NCI-H2227 (cell line): ENCODE measurements around the gene TTLL12.

Experiments used
- DNase-seq: peaks from one replicate; lab custom pipeline; 2025; ENCODE audit not compliant: unreplicated experiment; lab: John Stamatoyannopoulos, UW

Gene TTLL12

GRCh38 chr22:43216738-43217137, 29.8 kb upstream of the TTLL12 start:
- DNase-seq, result no peak

DNA sequence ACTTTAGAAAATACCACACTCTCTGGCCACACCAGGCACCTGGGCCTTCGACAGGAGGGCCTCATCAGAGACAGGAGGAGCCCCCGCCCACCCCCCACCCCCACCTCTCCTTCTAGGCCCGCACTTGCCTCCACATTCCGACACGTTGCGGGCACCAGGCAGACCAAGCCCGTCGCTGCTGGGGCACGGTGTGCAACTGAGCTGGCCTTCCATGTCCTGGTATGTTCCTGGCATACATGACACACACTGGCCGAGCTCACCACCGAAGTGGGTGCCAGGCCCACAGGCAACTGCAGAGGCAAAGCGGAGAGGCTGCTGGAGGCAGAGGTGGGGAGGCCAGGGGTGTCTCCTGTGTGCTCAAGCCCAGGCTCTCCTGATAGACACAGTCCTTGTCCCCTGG, 27.0 kb upstream of the TTLL12 start:
- no peak for DNase-seq

- DNase-seq, result no peak
Observed at GRCh38 chr22:43213051-43213450, 26.1 kb upstream of the TTLL12 start.

DNA sequence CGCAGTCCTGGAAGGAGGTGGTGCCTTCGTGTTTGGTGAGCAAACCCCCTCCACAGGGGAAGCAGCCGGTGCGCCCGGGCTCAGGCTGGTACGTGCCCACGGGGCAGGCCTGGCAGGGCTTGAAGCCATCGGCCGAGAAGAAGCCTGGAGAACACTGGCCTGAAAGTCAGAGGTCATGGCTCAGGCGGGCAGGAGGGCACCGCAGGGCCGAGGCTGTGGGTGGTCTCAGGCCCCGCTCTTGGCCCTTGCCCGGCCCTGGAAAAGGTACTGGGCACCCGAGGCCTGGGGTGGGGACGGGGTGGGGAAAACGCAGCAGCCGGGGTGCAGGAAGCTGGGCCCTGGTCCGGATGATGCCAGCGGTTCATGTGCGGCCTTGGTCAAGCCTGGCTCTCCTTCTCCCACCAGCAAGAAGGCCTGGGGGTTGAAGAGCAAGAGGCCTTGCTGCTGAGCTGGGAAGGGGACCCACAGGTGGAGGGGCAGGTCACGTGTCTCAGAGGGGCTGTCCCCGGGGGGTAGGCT, 25.6 kb upstream of the TTLL12 start:
- no peak for DNase-seq

DNA sequence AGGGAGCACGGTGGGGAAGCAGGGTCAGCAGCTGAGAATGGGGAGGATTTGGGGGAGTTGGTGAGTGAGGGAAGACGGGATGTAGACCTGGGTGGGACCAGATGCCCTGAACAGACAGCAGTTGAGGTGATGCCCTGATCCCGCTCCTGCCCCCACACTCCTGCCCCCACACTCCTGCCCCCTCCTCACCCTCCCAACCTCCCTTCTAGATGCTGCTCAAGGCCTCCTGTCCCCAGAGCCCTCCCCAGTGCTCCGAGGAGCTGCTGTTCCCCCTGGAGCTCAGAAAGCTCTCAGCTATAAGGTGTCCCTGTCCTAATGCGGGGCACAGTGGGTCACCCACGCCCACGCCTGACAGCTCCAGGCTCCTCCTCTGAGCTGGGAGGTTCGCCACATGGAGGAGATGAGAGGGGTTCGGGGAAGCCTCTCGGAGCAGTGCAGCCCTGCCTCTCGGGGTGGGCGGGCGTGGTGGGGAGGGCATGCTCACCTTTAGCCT, 25.1 kb upstream of the TTLL12 start:
- no peak for DNase-seq

DNA sequence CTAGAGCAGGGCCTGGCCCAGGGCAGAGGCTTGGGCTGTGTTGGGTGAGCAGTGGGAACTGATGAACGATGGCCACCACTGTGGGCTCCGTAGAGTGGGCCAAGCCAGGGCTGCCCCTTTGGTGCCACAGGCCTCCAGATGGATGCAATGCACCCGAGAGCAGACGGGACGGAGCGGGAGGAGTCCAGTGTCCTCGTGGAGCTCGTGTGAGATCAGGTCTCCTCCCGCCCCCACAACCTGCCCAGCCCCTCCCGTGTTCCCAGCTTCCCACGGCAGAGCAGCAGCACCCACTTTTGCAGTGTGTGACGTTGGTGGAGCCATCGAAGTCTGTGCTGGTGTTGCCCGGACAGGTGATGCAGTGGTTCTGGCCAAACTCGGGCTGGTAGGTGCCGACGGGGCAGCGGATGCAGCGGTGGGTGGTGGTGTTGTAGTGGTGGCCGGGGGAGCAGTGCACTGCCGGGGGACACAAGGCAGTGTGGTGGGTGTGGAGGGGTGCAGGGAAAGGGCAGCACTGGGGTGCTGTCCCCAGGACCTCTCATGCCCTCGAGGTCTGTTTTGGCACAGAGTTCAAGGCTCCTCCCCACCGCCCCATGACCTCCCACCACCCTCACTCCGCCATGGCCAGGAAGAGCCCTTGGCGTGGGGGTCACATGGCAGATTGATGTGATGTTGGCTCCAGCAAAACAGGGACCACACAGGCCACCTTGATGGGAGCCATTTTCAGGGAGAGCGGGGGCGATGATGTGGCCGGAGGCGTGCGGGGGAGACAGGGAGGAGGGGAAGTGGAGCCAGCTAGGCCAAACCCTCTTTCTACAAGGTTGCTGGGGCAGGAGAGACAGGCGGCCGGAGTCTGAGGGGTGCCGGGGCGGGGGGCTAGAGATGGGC, 23.9 kb upstream of the TTLL12 start:
- no peak for DNase-seq

- DNase-seq, result no peak
Observed at GRCh38 chr22:43209971-43210370, 23.0 kb upstream of the TTLL12 start.

DNA sequence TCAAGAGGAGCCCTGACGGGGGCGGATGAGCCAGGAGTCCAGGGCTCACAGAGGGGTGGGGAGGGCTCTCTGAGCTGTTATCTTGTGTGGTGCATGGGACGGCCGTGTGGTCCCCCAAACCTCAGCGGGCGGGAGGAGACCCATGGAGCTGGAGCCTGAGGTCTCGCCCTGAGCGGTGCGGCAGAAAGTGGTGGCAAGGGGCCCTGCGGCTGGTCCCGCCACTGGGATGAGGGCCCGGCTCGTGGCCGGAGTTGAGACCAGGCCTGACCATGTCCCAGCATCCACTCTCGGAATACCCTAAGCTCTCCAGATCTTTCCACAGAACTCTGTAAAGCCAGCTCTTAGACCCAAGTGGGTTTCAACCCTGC, 22.6 kb upstream of the TTLL12 start:
- DNase-seq, result no peak

- DNase-seq, result no peak
Observed at GRCh38 chr22:43208703-43209522, 22.0 kb upstream of the TTLL12 start.

DNA sequence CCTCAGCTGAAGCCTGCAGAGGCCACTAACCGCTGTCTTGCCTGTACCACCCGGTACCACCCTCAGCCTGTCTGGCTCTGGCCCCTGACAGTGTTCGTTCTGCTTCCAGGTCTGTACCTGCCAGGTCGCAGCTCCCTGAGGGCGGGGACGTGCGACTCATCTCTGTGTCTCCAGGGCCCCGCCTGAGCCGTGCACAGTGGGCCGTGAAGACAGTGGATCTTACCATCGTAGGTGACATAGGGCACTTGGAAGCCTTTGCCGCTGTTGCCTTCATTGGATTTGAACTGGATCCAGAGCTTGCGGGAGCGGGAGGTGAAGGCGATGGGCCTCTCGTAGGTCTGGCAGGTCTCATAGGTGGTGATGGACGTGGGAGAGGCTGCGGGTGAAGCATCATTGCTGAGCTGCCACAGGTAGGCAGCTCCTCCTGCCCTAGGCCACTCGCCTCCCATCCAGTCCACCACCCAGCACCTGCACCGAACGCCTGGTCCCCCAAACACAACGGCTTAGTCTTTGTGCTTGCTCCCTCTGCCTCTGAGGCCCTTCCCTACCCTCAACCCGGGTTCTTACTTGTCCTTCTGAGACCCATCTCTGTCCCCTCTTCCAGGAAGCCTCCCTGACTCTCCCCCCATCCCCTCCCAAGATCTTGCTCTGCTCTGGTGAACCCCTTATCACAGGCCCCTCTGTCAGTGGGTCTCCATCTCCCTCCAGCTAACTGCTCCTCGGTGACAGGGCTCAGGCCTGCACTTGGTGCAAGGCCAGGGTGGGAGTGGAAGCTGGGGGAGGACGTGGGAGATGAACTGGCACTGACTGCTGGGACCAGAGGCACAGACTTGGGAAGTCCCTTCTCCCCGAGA, 21.1 kb upstream of the TTLL12 start:
- no peak for DNase-seq

DNA sequence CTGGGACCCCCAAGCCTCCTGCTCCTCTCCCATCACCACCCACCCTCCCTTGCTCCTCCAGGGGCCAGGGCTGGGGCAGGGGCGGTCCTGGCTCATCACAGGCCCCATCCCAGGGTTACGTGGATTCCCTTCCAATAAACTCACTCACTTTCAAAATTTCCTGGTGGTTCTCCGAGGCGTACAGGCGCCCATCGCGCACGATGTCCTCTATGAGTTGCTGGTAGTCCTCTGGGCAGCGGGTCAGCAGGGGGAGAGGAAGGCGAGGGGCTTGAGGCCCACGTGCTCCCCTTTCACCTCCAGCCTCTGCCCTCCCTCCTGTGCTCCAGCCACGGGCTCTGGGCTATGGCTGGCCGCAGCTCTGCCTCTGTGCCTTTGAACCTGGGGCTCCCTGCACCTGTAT, 20.5 kb upstream of the TTLL12 start:
- no peak for DNase-seq

- no peak for DNase-seq
Observed at GRCh38 chr22:43206509-43207161, 19.7 kb upstream of the TTLL12 start.

- DNase-seq, result no peak
Observed at GRCh38 chr22:43205748-43206508, 19.0 kb upstream of the TTLL12 start.

- DNase-seq, result no peak
Observed at GRCh38 chr22:43205261-43205691, 18.3 kb upstream of the TTLL12 start.

DNA sequence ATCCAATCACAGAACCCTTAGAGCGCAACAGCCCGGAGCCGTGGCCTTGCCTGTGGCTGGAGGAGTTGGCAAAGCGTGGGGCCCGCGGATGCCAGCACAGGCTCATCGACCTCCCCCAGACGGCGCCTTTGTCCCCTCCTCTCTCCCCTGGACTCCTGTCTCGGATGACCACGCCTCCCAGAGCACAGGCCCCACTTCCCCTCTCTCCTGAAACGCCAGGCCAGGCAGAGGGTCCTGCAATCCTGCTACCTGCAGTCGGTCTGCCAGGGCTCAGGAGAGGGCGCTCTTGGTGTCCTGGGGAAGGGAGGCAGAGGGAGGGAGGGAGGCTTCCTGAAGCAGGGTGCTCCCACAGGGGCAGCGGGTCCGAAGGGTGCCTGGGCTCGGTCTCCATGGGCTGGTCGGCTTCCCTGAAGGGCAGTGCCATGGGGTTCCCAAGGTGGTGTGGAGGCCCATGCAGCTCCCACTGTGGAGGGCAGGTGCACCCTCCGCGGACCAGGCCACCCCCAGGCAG, 16.6 kb upstream of the TTLL12 start:
- no peak for DNase-seq

DNA sequence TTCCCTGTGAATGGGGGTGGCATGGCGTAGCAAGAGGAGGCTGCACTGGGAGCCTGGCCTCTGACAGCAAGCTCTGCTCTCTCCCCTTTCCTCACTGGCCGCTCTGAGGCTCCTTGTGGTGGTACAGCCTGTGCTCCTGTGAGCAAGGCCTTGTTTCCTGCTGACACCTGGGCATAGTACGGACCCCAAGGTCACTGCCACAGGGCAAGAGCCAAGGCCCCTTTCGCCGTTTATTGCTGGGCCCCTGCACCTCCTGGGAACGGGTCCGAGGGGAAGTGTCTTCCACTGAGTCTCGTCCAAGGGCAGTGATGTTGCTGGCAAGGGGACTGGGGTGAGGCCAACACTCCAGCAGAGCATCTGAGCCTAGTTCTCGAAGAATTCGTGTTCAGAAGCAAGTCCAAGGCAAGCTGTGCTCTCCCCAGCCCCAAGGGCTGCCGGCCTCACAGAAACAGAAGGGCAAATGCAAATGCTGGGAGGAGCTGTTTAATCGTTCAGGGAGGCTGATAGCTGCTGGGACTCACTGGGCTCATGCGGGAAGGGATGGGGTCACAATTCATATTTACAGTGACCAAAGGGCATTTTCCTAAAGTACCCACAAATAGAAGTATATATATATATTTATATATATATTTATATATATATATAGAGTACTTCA, 15.9 kb upstream of the TTLL12 start:
- DNase-seq, result no peak

- no peak for DNase-seq
Observed at GRCh38 chr22:43202326-43202725, 15.4 kb upstream of the TTLL12 start.

DNA sequence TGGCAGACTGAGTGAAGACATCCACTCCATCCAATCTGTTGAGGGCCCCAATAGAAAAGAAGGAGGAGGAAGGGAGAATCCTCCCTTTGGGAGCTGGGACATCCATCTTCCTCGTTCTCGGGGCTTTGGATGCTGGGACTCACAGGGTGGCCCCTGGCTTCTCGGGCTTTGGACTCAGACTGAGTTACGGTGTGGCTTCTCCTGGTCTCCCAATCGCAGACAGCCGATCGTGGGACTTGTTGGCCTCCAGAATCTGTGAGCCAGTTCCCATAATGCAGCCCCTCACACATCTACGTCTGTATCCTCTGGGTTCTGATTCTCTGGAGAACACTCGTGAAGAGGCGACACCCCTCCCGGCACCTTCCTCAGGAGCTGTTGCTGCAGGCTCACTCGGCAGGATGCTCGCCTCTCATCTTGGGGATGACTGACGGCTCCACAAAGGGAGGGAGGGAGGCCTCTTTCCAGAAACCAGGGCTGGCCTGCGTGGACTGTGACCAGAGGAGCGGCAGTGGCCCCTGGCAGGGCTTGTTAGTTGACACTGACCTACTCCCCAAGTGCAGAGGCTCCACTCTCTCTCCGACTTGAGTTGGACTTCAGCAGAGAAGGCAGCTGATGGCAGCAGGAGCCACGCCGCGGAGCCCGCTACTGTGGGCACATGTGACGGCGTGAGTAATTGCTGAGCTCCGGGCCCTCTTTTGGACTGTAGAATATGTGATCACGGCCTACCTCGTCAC, 14.7 kb upstream of the TTLL12 start:
- no peak for DNase-seq
